ENCODE measurements around the gene ERN2. TPM values are rescaled to one million over a fixed set of nuclear protein-coding genes. Genes with fewer than 3 reads are reported as not detected.

Gene ERN2
- total RNA-seq, 1 donor from 2014 or later = not detected

GRCh38 chr16:23710008-23710407 is 3.0 kb downstream of the ERN2 start:
- peaks cover 42% of the 10 kb centered on the region for H3K27me3 Mint-ChIP-seq (ENCODE audit: low read depth, unreplicated experiment)
- peaks cover 17% of the 10 kb centered on the region for H3K27me3 ChIP-seq (ENCODE audit: insufficient read depth, low read length)
- H3K27ac ChIP-seq (ENCODE audit: low read depth, low read length) = no peak overlapping the region
- no peak overlapping the region for H3K4me2 ChIP-seq (ENCODE audit: low read length)
- no peaks in the 10 kb centered on the region for H3K79me2 ChIP-seq (ENCODE audit: insufficient read depth, low read length)
- H3K9ac ChIP-seq (ENCODE audit: low read length) = no peak overlapping the region
- H3K4me1 ChIP-seq (ENCODE audit: insufficient read depth, low read length) = no peaks in the 10 kb centered on the region
- H3K27ac Mint-ChIP-seq (ENCODE audit: unreplicated experiment) = no peak overlapping the region
- H2AFZ ChIP-seq (ENCODE audit: low read depth, low read length) = no peak overlapping the region
- H3K4me3 ChIP-seq (ENCODE audit: insufficient read depth, low read depth, low read length) = no peak overlapping the region
- H3K9me3 ChIP-seq (ENCODE audit: insufficient read depth, low read depth, low read length) = no peaks in the 10 kb centered on the region
- no peaks in the 10 kb centered on the region for H4K20me1 ChIP-seq (ENCODE audit: insufficient read depth, low read length)
- H3K36me3 ChIP-seq (ENCODE audit: insufficient read depth, low read length) = no peaks in the 10 kb centered on the region
- DNase-seq (ENCODE audit: low read depth) (no peak), FAIRE-seq (no peak)
- peaks cover 16% of the 10 kb centered on the region for H3K9me3 Mint-ChIP-seq (ENCODE audit: unreplicated experiment)
- peaks cover 3% of the 10 kb centered on the region for H3K36me3 Mint-ChIP-seq (ENCODE audit: low read depth, unreplicated experiment)
- TF ChIP-seq, protein P1, sequence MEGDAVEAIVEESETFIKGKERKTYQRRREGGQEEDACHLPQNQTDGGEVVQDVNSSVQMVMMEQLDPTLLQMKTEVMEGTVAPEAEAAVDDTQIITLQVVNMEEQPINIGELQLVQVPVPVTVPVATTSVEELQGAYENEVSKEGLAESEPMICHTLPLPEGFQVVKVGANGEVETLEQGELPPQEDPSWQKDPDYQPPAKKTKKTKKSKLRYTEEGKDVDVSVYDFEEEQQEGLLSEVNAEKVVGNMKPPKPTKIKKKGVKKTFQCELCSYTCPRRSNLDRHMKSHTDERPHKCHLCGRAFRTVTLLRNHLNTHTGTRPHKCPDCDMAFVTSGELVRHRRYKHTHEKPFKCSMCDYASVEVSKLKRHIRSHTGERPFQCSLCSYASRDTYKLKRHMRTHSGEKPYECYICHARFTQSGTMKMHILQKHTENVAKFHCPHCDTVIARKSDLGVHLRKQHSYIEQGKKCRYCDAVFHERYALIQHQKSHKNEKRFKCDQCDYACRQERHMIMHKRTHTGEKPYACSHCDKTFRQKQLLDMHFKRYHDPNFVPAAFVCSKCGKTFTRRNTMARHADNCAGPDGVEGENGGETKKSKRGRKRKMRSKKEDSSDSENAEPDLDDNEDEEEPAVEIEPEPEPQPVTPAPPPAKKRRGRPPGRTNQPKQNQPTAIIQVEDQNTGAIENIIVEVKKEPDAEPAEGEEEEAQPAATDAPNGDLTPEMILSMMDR (IDR thresholded peaks at IDR 0.05; ENCODE audit: insufficient read depth, low read depth, low read length) = no peak
- TF ChIP-seq EZH2 (IDR thresholded peaks at IDR 0.05; ENCODE audit: insufficient read depth, low read length) = no peak
- no peak overlapping the region for H3K4me3 Mint-ChIP-seq (ENCODE audit: unreplicated experiment)
- no peaks in the 10 kb centered on the region for H3K4me1 Mint-ChIP-seq (ENCODE audit: low read depth, unreplicated experiment)

DNA sequence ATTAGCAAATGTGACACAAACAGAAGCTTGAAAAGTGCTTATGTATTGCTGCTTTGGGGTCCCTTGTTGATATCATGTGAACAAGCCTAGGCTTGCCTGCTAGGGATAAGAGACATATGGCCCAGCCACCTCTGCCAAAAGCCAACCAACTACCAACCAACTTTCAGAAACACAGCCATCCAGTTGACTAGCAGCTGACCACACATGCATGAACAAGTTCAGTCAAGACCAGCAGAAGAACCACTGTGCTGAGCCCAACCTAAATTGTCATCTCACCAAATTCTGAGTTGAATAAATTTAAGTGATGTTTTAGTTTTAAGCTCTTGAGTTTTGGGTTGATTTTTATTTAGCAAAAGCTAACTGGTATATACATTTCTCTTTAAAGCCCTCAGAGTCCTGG is 3.5 kb downstream of the ERN2 start:
- TF ChIP-seq, protein P1 (IDR thresholded peaks at IDR 0.05; ENCODE audit: insufficient read depth, low read depth, low read length) = no peak
- no peak for TF ChIP-seq EZH2 (IDR thresholded peaks at IDR 0.05; ENCODE audit: insufficient read depth, low read length)
- Histone ChIP-seq H3K36me3 (ENCODE audit: insufficient read depth, low read length) (no peaks in the 10 kb centered on the region), H3K79me2 (ENCODE audit: insufficient read depth, low read length) (no peaks in the 10 kb centered on the region), H3K27me3 (ENCODE audit: insufficient read depth, low read length) (peaks cover 14% of the 10 kb centered on the region), H3K9ac (ENCODE audit: low read length) (no peak overlapping the region), H2AFZ (ENCODE audit: low read depth, low read length) (no peak overlapping the region), H3K4me1 (ENCODE audit: insufficient read depth, low read length) (no peaks in the 10 kb centered on the region), H3K27ac (ENCODE audit: low read depth, low read length) (no peak overlapping the region), H3K4me3 (ENCODE audit: insufficient read depth, low read depth, low read length) (no peak overlapping the region), H3K9me3 (ENCODE audit: insufficient read depth, low read depth, low read length) (no peaks in the 10 kb centered on the region), H3K4me2 (ENCODE audit: low read length) (no peak overlapping the region), H4K20me1 (ENCODE audit: insufficient read depth, low read length) (no peaks in the 10 kb centered on the region)
- FAIRE-seq (no peak), DNase-seq (ENCODE audit: low read depth) (no peak)
- H3K9me3 Mint-ChIP-seq (ENCODE audit: unreplicated experiment) = peaks cover 15% of the 10 kb centered on the region
- peaks cover 40% of the 10 kb centered on the region for H3K27me3 Mint-ChIP-seq (ENCODE audit: low read depth, unreplicated experiment)
- no peaks in the 10 kb centered on the region for H3K4me1 Mint-ChIP-seq (ENCODE audit: low read depth, unreplicated experiment)
- no peak overlapping the region for H3K27ac Mint-ChIP-seq (ENCODE audit: unreplicated experiment)
- peaks cover 2% of the 10 kb centered on the region for H3K36me3 Mint-ChIP-seq (ENCODE audit: low read depth, unreplicated experiment)
- no peak overlapping the region for H3K4me3 Mint-ChIP-seq (ENCODE audit: unreplicated experiment)

GRCh38 chr16:23706439-23706838 is 6.6 kb downstream of the ERN2 start:
- FAIRE-seq (no peak), DNase-seq (ENCODE audit: low read depth) (no peak)
- no peaks in the 10 kb centered on the region for H3K9me3 ChIP-seq (ENCODE audit: insufficient read depth, low read depth, low read length)
- no peaks in the 10 kb centered on the region for H4K20me1 ChIP-seq (ENCODE audit: insufficient read depth, low read length)
- no peak overlapping the region for H2AFZ ChIP-seq (ENCODE audit: low read depth, low read length)
- Mint-ChIP-seq H3K27ac (ENCODE audit: unreplicated experiment) (no peak overlapping the region), H3K36me3 (ENCODE audit: low read depth, unreplicated experiment) (no peaks in the 10 kb centered on the region), H3K4me1 (ENCODE audit: low read depth, unreplicated experiment) (no peaks in the 10 kb centered on the region), H3K9me3 (ENCODE audit: unreplicated experiment) (peaks cover 15% of the 10 kb centered on the region), H3K27me3 (ENCODE audit: low read depth, unreplicated experiment) (peaks cover 21% of the 10 kb centered on the region), H3K4me3 (ENCODE audit: unreplicated experiment) (no peak overlapping the region)
- TF ChIP-seq EZH2 (IDR thresholded peaks at IDR 0.05; ENCODE audit: insufficient read depth, low read length) = no peak
- H3K4me2 ChIP-seq (ENCODE audit: low read length) = no peak overlapping the region
- no peaks in the 10 kb centered on the region for H3K36me3 ChIP-seq (ENCODE audit: insufficient read depth, low read length)
- no peak overlapping the region for H3K9ac ChIP-seq (ENCODE audit: low read length)
- no peak overlapping the region for H3K27ac ChIP-seq (ENCODE audit: low read depth, low read length)
- no peak overlapping the region for H3K4me3 ChIP-seq (ENCODE audit: insufficient read depth, low read depth, low read length)
- H3K79me2 ChIP-seq (ENCODE audit: insufficient read depth, low read length) = no peaks in the 10 kb centered on the region
- no peaks in the 10 kb centered on the region for H3K4me1 ChIP-seq (ENCODE audit: insufficient read depth, low read length)
- peaks cover 3% of the 10 kb centered on the region for H3K27me3 ChIP-seq (ENCODE audit: insufficient read depth, low read length)
